PC-9 (cell line): ENCODE results near the gene SLC35E2B. TPM values are rescaled to one million over a fixed set of nuclear protein-coding genes. Genes with fewer than 3 reads are reported as not detected.
"Not testable (repeated sequence)": the region's sequence is repeated elsewhere in the genome, so short reads cannot be mapped to it uniquely, and the experiment has no call there.

Experiments used
- BruUV-seq: library from RNA; stranded (reverse); fragments of 400-500 nt; replicated peaks from 2 replicates; lab custom pipeline; 2021; lab: Mats Ljungman, UMichigan
- CTCF ChIA-PET: fragments of 300-600 bp; sonication (Branson Sonifier 250); formaldehyde crosslinking; loops from one replicate; lab custom pipeline; 2022; ENCODE audit warnings: antibody characterized with exemption; lab: Charles Lee
- POLR2A ChIA-PET: fragments of 300-600 bp; sonication (Branson Sonifier 250); formaldehyde crosslinking; loops from one replicate; lab custom pipeline; 2022; ENCODE audit warnings: antibody characterized with exemption; ENCODE audit not compliant: unreplicated experiment; lab: Charles Lee
- DNase-seq, 2 experiments: peaks; one replicate each; pipeline versions ENCODE4 v3.0.0 to v3.0.0-alpha.2; 2015 to 2022; ENCODE audit warnings: mixed read lengths in 1 of 2
- H2AFZ ChIP-seq: fragments of 200-600 bp; sonication (generic); 2 replicates; pipeline ENCODE4 v1.8.1; 2017; ENCODE audit warnings: antibody characterized with exemption
- H3F3A ChIP-seq: fragments of 200-600 bp; sonication (generic); 2 replicates; pipeline ENCODE4 v1.8.1; 2017; ENCODE audit warnings: antibody characterized with exemption, mild to moderate bottlenecking, low read depth; ENCODE audit not compliant: insufficient read depth
- H3K27ac ChIP-seq: fragments of 200-600 bp; sonication (generic); 2 replicates; pipeline ENCODE4 v1.6.1; 2016; ENCODE audit warnings: mixed run types
- H3K27me3 ChIP-seq: fragments of 200-600 bp; sonication (generic); 2 replicates; pipeline ENCODE4 v1.6.1; 2016; ENCODE audit warnings: low read depth, mixed run types; ENCODE audit not compliant: insufficient read depth
- H3K36me3 ChIP-seq: fragments of 200-600 bp; sonication (generic); 2 replicates; pipeline ENCODE4 v1.6.1; 2016; ENCODE audit warnings: low read depth, mixed run types
- H3K4me1 ChIP-seq: fragments of 200-600 bp; sonication (generic); replicated peaks from 2 replicates; pipeline ENCODE4 v1.6.1; 2016; ENCODE audit warnings: mixed run types; ENCODE audit not compliant: insufficient read depth
- H3K4me2 ChIP-seq: fragments of 200-600 bp; sonication (generic); 2 replicates; pipeline ENCODE4 v1.6.1; 2017; ENCODE audit warnings: mixed run types
- H3K4me3 ChIP-seq: fragments of 200-600 bp; sonication (generic); 2 replicates; pipeline ENCODE4 v1.6.1; 2016; ENCODE audit warnings: mixed run types
- H3K79me2 ChIP-seq: fragments of 200-600 bp; sonication (generic); 2 replicates; pipeline ENCODE4 v1.6.1; 2017; ENCODE audit warnings: low read depth, mixed run types
- H3K9me2 ChIP-seq: fragments of 200-600 bp; sonication (generic); 2 replicates; pipeline ENCODE4 v1.8.1; 2017; ENCODE audit warnings: mild to moderate bottlenecking; ENCODE audit not compliant: insufficient read depth
- H3K9me3 ChIP-seq: fragments of 200-600 bp; sonication (generic); 2 replicates; pipeline ENCODE4 v1.8.1; 2016; ENCODE audit warnings: low read depth; ENCODE audit not compliant: insufficient read depth
- H4K20me1 ChIP-seq: fragments of 200-600 bp; sonication (generic); 2 replicates; pipeline ENCODE4 v1.8.1; 2017; ENCODE audit not compliant: insufficient read depth
- intact Hi-C: fragments of 100-400 bp; cut with micrococcal nuclease; formaldehyde crosslinking; loops from one replicate; pipeline ENCODE4 v1.10.0; 2022; ENCODE audit not compliant: unreplicated experiment
- total RNA-seq: library from RNA; stranded (reverse); gene quantifications from 2 replicates; pipeline ENCODE4 v1.2.3, GENCODE V29; 2021

SLC35E2B gene
- total RNA-seq, 1 experiment from 2014 or later = 55.4 TPM

GRCh38 chr1:1639368-1639767 lies 53.2 kb downstream of the SLC35E2B start:
- H3F3A ChIP-seq, H3K27ac ChIP-seq, DNase-seq, POLR2A ChIA-PET, H3K27me3 ChIP-seq, H3K9me3 ChIP-seq, H3K4me1 ChIP-seq, CTCF ChIA-PET, H4K20me1 ChIP-seq, BruUV-seq, H3K9me2 ChIP-seq, H3K4me2 ChIP-seq, H3K36me3 ChIP-seq, intact Hi-C loops, H3K4me3 ChIP-seq, H2AFZ ChIP-seq, H3K79me2 ChIP-seq: not testable (repeated sequence)

- H3K9me2 ChIP-seq, H3K27ac ChIP-seq, H3K9me3 ChIP-seq, H4K20me1 ChIP-seq, H3F3A ChIP-seq, CTCF ChIA-PET, BruUV-seq, intact Hi-C loops, DNase-seq, H2AFZ ChIP-seq, H3K4me2 ChIP-seq, H3K4me3 ChIP-seq, H3K4me1 ChIP-seq, H3K27me3 ChIP-seq, H3K36me3 ChIP-seq, H3K79me2 ChIP-seq: not testable (repeated sequence)
- POLR2A ChIA-PET = interaction anchor here (0.7 kb wide), 1 partner anchor 10 kb away, joined by 9 read pairs; no protein-coding TSS in a partner anchor
Observed at GRCh38 chr1:1638528-1638927, 54.1 kb downstream of the SLC35E2B start.

GRCh38 chr1:1637479-1637875 lies 55.1 kb downstream of the SLC35E2B start:
- BruUV-seq, H3K79me2 ChIP-seq, H3K27me3 ChIP-seq, H2AFZ ChIP-seq, H3K4me2 ChIP-seq, H3K27ac ChIP-seq, H3K4me3 ChIP-seq, intact Hi-C loops, H3K36me3 ChIP-seq, H3K9me2 ChIP-seq, H4K20me1 ChIP-seq, H3K9me3 ChIP-seq, H3F3A ChIP-seq, POLR2A ChIA-PET, DNase-seq, H3K4me1 ChIP-seq, CTCF ChIA-PET: not testable (repeated sequence)

- H3K36me3 ChIP-seq, H3K79me2 ChIP-seq, H2AFZ ChIP-seq, H3K4me3 ChIP-seq, BruUV-seq, H3K27me3 ChIP-seq, intact Hi-C loops, H3K4me2 ChIP-seq, DNase-seq, POLR2A ChIA-PET, H3K4me1 ChIP-seq, H3K9me2 ChIP-seq, H3K27ac ChIP-seq, H3F3A ChIP-seq, CTCF ChIA-PET, H4K20me1 ChIP-seq, H3K9me3 ChIP-seq: not testable (repeated sequence)
Observed at GRCh38 chr1:1636621-1637478, 55.7 kb downstream of the SLC35E2B start.

GRCh38 chr1:1634613-1635012 lies 58.0 kb downstream of the SLC35E2B start:
- intact Hi-C loops, BruUV-seq: not testable (repeated sequence)

GRCh38 chr1:1633409-1633808 lies 59.2 kb downstream of the SLC35E2B start:
- H2AFZ ChIP-seq, H3K27me3 ChIP-seq, DNase-seq, H3K9me3 ChIP-seq, H3K36me3 ChIP-seq, intact Hi-C loops, H3K9me2 ChIP-seq, H3K79me2 ChIP-seq, H3K27ac ChIP-seq, H4K20me1 ChIP-seq, H3F3A ChIP-seq, H3K4me1 ChIP-seq, BruUV-seq, POLR2A ChIA-PET, H3K4me2 ChIP-seq, H3K4me3 ChIP-seq, CTCF ChIA-PET: not testable (repeated sequence)

More at GRCh38 chr1:1634613-1635012, 58.0 kb downstream of the SLC35E2B start:
- DNase-seq, H3K27ac ChIP-seq, H3K27me3 ChIP-seq, H3F3A ChIP-seq, H2AFZ ChIP-seq, H4K20me1 ChIP-seq, POLR2A ChIA-PET, H3K9me3 ChIP-seq, H3K4me2 ChIP-seq, H3K4me1 ChIP-seq, H3K36me3 ChIP-seq, H3K79me2 ChIP-seq, CTCF ChIA-PET, H3K4me3 ChIP-seq, H3K9me2 ChIP-seq: not testable (repeated sequence)
